Endothelial cell (in vitro differentiated cells): ENCODE results near the gene HHATL. TPM values are rescaled to one million over a fixed set of nuclear protein-coding genes. Genes with fewer than 3 reads are reported as not detected.

ENCODE experiments used
- DNase-seq: peaks from one replicate; pipeline ENCODE4 v3.0.0; 2021; ENCODE audit warnings: low spot score
- H3K27ac Mint-ChIP-seq: one replicate; pipeline ENCODE4 v1.8.0; 2021; ENCODE audit warnings: mixed read lengths, inconsistent platforms; ENCODE audit not compliant: unreplicated experiment
- H3K27me3 Mint-ChIP-seq: one replicate; pipeline ENCODE4 v1.8.0; 2021; ENCODE audit warnings: mild to moderate bottlenecking, moderate library complexity, mixed read lengths, inconsistent platforms; ENCODE audit not compliant: unreplicated experiment
- H3K36me3 Mint-ChIP-seq: one replicate; pipeline ENCODE4 v1.8.0; 2021; ENCODE audit warnings: mild to moderate bottlenecking, low read depth, mixed read lengths, inconsistent platforms; ENCODE audit not compliant: unreplicated experiment
- H3K4me1 Mint-ChIP-seq: one replicate; pipeline ENCODE4 v1.8.0; 2021; ENCODE audit warnings: mild to moderate bottlenecking, mixed read lengths, inconsistent platforms; ENCODE audit not compliant: unreplicated experiment
- H3K4me3 Mint-ChIP-seq: one replicate; pipeline ENCODE4 v1.8.0; 2021; ENCODE audit warnings: mild to moderate bottlenecking, mixed read lengths, inconsistent platforms; ENCODE audit not compliant: unreplicated experiment
- H3K9me3 Mint-ChIP-seq: one replicate; pipeline ENCODE4 v1.8.0; 2021; ENCODE audit warnings: mixed read lengths, inconsistent platforms; ENCODE audit not compliant: unreplicated experiment
- CTCF ChIP-seq: fragments of 200-600 bp; sonication (generic); IDR thresholded peaks from one replicate; pipeline ENCODE4 v1.5.0; 2021; ENCODE audit warnings: antibody characterized with exemption; ENCODE audit not compliant: unreplicated experiment
- total RNA-seq: library from RNA; stranded (reverse); fragmentation: NEBNext Ultra II Directional; extraction: Animal tissue kit (Norgen Biotek cat#: 25700); gene quantifications from one replicate; pipeline ENCODE4 v1.2.1, GENCODE V29; 2021; ENCODE audit not compliant: unreplicated experiment

Gene HHATL
- total RNA-seq, 1 donor from 2014 or later: not detected

GRCh38 chr3:42691816-42692666 lies 10.6 kb downstream of the HHATL start:
- H3K4me1 Mint-ChIP-seq: no peaks in the 10 kb centered on the region
- no peak overlapping the region for H3K4me3 Mint-ChIP-seq
- H3K9me3 Mint-ChIP-seq: no peaks in the 10 kb centered on the region
- DNase-seq: no peak
- H3K36me3 Mint-ChIP-seq: no peaks in the 10 kb centered on the region
- H3K27me3 Mint-ChIP-seq: peaks cover 7% of the 10 kb centered on the region
- TF ChIP-seq CTCF: no peak
- no peak overlapping the region for H3K27ac Mint-ChIP-seq

GRCh38 chr3:42690766-42691680 lies 11.6 kb downstream of the HHATL start:
- no peaks in the 10 kb centered on the region for H3K36me3 Mint-ChIP-seq
- no peak overlapping the region for H3K4me3 Mint-ChIP-seq
- no peak for TF ChIP-seq CTCF
- no peaks in the 10 kb centered on the region for H3K9me3 Mint-ChIP-seq
- no peak overlapping the region for H3K27ac Mint-ChIP-seq
- no peak for DNase-seq
- H3K27me3 Mint-ChIP-seq: peaks cover 9% of the 10 kb centered on the region
- H3K4me1 Mint-ChIP-seq: no peaks in the 10 kb centered on the region

GRCh38 chr3:42690191-42690590 lies 12.4 kb downstream of the HHATL start:
- no peaks in the 10 kb centered on the region for H3K4me1 Mint-ChIP-seq

GRCh38 chr3:42689421-42690014 lies 13.1 kb downstream of the HHATL start:
- Mint-ChIP-seq H3K36me3 (no peaks in the 10 kb centered on the region), H3K27me3 (peaks cover 9% of the 10 kb centered on the region), H3K9me3 (no peaks in the 10 kb centered on the region), H3K27ac (no peak overlapping the region), H3K4me1 (no peaks in the 10 kb centered on the region), H3K4me3 (no peak overlapping the region)
- no peak for DNase-seq
- no peak for TF ChIP-seq CTCF

More at GRCh38 chr3:42690191-42690590, 12.4 kb downstream of the HHATL start:
- H3K4me3 Mint-ChIP-seq: no peak overlapping the region
- H3K27ac Mint-ChIP-seq: no peak overlapping the region
- H3K9me3 Mint-ChIP-seq: no peaks in the 10 kb centered on the region
- peaks cover 9% of the 10 kb centered on the region for H3K27me3 Mint-ChIP-seq
- no peak for DNase-seq
- no peaks in the 10 kb centered on the region for H3K36me3 Mint-ChIP-seq
- TF ChIP-seq CTCF: no peak
